Measurements from ENCODE around the gene RGL4.

GRCh38 chr22:23682077-23682476 lies 8.7 kb upstream of the RGL4 start:
- TF ChIP-seq, protein P1, sequence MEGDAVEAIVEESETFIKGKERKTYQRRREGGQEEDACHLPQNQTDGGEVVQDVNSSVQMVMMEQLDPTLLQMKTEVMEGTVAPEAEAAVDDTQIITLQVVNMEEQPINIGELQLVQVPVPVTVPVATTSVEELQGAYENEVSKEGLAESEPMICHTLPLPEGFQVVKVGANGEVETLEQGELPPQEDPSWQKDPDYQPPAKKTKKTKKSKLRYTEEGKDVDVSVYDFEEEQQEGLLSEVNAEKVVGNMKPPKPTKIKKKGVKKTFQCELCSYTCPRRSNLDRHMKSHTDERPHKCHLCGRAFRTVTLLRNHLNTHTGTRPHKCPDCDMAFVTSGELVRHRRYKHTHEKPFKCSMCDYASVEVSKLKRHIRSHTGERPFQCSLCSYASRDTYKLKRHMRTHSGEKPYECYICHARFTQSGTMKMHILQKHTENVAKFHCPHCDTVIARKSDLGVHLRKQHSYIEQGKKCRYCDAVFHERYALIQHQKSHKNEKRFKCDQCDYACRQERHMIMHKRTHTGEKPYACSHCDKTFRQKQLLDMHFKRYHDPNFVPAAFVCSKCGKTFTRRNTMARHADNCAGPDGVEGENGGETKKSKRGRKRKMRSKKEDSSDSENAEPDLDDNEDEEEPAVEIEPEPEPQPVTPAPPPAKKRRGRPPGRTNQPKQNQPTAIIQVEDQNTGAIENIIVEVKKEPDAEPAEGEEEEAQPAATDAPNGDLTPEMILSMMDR (IDR thresholded peaks at IDR 0.05): no peak
- TF ChIP-seq ZFX (IDR thresholded peaks at IDR 0.05; ENCODE audit: borderline replicate concordance): no peak
